ENCODE results near the gene SREBF2.

DNA sequence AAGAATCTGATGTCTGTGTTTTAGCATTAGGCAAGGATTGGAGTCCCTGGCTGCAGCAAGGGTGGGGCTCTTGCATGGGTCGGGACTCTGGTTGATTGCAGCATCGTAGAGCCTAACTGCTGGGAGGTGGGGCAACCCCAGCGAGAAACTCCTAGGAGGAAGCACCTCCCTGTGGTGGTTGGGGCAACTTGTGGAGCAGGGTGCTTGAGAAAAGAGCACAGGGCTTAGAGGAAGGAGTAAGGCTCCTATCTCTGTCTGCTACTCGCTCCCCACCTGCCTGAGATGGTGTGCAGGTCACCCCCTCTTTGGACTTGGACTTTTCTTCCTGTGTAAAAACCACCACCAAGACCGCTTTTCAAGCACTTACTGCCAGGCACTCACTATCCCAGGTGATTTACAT is 15.6 kb downstream of the SREBF2 start:
- TF ChIP-seq TAF1 (IDR thresholded peaks at IDR 0.05; ENCODE audit: borderline replicate concordance, insufficient read depth, low read length): no peak
- no peak for TF ChIP-seq POLR2AphosphoS5 (IDR thresholded peaks at IDR 0.05; ENCODE audit: low read depth, low read length)
- TF ChIP-seq, protein P1, sequence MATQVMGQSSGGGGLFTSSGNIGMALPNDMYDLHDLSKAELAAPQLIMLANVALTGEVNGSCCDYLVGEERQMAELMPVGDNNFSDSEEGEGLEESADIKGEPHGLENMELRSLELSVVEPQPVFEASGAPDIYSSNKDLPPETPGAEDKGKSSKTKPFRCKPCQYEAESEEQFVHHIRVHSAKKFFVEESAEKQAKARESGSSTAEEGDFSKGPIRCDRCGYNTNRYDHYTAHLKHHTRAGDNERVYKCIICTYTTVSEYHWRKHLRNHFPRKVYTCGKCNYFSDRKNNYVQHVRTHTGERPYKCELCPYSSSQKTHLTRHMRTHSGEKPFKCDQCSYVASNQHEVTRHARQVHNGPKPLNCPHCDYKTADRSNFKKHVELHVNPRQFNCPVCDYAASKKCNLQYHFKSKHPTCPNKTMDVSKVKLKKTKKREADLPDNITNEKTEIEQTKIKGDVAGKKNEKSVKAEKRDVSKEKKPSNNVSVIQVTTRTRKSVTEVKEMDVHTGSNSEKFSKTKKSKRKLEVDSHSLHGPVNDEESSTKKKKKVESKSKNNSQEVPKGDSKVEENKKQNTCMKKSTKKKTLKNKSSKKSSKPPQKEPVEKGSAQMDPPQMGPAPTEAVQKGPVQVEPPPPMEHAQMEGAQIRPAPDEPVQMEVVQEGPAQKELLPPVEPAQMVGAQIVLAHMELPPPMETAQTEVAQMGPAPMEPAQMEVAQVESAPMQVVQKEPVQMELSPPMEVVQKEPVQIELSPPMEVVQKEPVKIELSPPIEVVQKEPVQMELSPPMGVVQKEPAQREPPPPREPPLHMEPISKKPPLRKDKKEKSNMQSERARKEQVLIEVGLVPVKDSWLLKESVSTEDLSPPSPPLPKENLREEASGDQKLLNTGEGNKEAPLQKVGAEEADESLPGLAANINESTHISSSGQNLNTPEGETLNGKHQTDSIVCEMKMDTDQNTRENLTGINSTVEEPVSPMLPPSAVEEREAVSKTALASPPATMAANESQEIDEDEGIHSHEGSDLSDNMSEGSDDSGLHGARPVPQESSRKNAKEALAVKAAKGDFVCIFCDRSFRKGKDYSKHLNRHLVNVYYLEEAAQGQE (IDR thresholded peaks at IDR 0.05; ENCODE audit: insufficient read depth in 1 of 2, low read depth in 2 of 2, low read length in 2 of 2): no peak

Measured in PFSK-1 (cell line).